Body of pancreas (tissue), 4 donors: ENCODE data around the gene ZBTB46. TPM values are rescaled to one million over a fixed set of nuclear protein-coding genes. Genes with fewer than 3 reads are reported as not detected.

Source experiments
- ATAC-seq: fragments of 150-250 bp; one replicate; pipeline ENCODE4 v1.9.1; 2016
- DNase-seq, 4 donors: peaks; one replicate each; pipeline ENCODE4 v3.0.0-alpha.2; 2019
- H3K27ac ChIP-seq, 4 donors: fragments of 200-600 bp; sonication (generic); 1 replicate in 3 of 4; 2 replicates in 1 of 4; pipeline versions ENCODE4 v1.5.1 to v1.6.1; 2016 to 2019; ENCODE audit warnings: mild to moderate bottlenecking in 1 of 4, mixed read lengths in 1 of 4, moderate library complexity in 1 of 4
- H3K27me3 ChIP-seq, 2 donors: fragments of 200-600 bp; sonication (generic); one replicate each; pipeline ENCODE4 v1.6.0; 2016; ENCODE audit warnings: mild to moderate bottlenecking in 1 of 2
- H3K36me3 ChIP-seq, 2 donors: fragments of 200-600 bp; sonication (generic); replicated peaks in 1 of 2; 2 replicates each; pipeline ENCODE4 v1.5.1; 2016; ENCODE audit warnings: low read depth in 2 of 2; ENCODE audit not compliant: insufficient read depth in 1 of 2
- H3K4me1 ChIP-seq: fragments of 200-600 bp; sonication (generic); one replicate; pipeline ENCODE4 v1.6.0; 2016
- H3K4me3 ChIP-seq, 2 donors: fragments of 200-600 bp; sonication (generic); 1 replicate in 1 of 2; 2 replicates in 1 of 2; pipeline ENCODE4 v1.5.1; 2016 to 2019
- H3K9me3 ChIP-seq, 3 donors: fragments of 200-600 bp; sonication (generic); 1 replicate in 2 of 3; 2 replicates in 1 of 3; pipeline ENCODE4 v1.5.1; 2016
- POLR2A ChIP-seq, 3 donors: fragments of 450-650 bp; IDR thresholded peaks; one replicate each; pipeline ENCODE4 v1.6.1; 2016; ENCODE audit warnings: antibody characterized with exemption in 3 of 3, mild to moderate bottlenecking in 2 of 3
- WGBS, 2 donors: methylation state at CpG; one replicate each; pipeline ENCODE4 v1.1.5; 2017; 5-methylcytosine and 5-hydroxymethylcytosine counted together
- intact Hi-C: fragments of 100-400 bp; cut with DNase I; formaldehyde crosslinking; loops from one replicate; pipeline ENCODE4 v1.15.1; 2023
- total RNA-seq, 2 donors: library from RNA; depleted of rRNA; stranded (reverse); fragments of >200 nt; gene quantifications; one replicate each; pipeline ENCODE4 v1.1.0, GENCODE V29; 2016
- TF ChIP-seq, protein P1 (sequence below), 7 experiments: fragments of 450-650 bp in 4 of 7; fragments of 200-600 bp in 3 of 7; sonication (generic) in 3 of 7; IDR thresholded peaks; one replicate each; pipeline ENCODE4 v1.5.1; 2016 to 2019; ENCODE audit warnings: antibody characterized with exemption in 7 of 7

ZBTB46 gene
- total RNA-seq, 2 donors from 2014 or later = 4.3 to 5.4 TPM

DNA sequence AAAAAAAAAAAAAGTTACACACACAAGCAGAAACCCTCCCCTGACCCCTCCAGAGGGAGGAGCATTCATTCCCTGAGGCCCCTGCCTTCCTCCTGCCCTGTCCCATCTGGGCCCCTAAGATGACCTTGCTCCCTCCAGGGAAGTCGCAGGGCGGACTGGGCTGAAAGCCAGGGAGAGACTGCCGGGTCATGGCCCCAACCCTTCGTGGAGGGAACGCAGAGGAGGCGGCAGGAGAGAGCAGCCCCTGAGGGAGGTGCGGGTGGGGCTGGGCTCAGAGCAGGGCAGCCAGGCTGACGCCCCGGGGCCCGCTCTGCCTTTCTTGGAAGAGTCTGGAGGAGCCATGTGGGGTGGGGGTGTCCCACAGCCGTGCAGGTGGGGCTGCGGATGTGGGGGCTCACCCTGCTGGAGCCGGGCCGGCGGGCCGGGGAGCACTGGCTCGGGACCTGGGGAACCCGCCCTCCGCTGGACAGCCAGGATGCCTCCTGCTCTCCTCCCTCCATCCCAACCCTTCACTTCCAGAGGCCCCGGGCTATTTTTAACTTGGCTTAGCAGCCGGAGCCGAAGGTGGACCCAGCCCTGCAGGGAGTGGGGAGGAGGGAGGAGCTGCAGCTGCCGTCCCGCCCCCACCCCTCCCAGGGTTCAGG, 15.2 kb upstream of the ZBTB46 start:
- H3K27ac ChIP-seq = peak overlapping the region in 1 of 4 donors; percentile 34
- peaks cover 0 to 20% of the 10 kb centered on the region in 2 donors for H3K27me3 ChIP-seq
- ATAC-seq = peak; percentile 28
- no peak overlapping the region for H3K4me3 ChIP-seq
- no peaks in the 10 kb centered on the region for H3K36me3 ChIP-seq
- H3K4me1 ChIP-seq = peaks cover 7% of the 10 kb centered on the region
- DNase-seq = no peak
- TF ChIP-seq POLR2A (IDR thresholded peaks at IDR 0.05) = no peak
- TF ChIP-seq, protein P1, sequence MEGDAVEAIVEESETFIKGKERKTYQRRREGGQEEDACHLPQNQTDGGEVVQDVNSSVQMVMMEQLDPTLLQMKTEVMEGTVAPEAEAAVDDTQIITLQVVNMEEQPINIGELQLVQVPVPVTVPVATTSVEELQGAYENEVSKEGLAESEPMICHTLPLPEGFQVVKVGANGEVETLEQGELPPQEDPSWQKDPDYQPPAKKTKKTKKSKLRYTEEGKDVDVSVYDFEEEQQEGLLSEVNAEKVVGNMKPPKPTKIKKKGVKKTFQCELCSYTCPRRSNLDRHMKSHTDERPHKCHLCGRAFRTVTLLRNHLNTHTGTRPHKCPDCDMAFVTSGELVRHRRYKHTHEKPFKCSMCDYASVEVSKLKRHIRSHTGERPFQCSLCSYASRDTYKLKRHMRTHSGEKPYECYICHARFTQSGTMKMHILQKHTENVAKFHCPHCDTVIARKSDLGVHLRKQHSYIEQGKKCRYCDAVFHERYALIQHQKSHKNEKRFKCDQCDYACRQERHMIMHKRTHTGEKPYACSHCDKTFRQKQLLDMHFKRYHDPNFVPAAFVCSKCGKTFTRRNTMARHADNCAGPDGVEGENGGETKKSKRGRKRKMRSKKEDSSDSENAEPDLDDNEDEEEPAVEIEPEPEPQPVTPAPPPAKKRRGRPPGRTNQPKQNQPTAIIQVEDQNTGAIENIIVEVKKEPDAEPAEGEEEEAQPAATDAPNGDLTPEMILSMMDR (IDR thresholded peaks at IDR 0.05) = no peak
- 7% methylated on average over 3 to 24 of the region's 24 CpGs for WGBS, 2 donors
- intact Hi-C loops = no loop called here
- H3K9me3 ChIP-seq = no peaks in the 10 kb centered on the region

DNA sequence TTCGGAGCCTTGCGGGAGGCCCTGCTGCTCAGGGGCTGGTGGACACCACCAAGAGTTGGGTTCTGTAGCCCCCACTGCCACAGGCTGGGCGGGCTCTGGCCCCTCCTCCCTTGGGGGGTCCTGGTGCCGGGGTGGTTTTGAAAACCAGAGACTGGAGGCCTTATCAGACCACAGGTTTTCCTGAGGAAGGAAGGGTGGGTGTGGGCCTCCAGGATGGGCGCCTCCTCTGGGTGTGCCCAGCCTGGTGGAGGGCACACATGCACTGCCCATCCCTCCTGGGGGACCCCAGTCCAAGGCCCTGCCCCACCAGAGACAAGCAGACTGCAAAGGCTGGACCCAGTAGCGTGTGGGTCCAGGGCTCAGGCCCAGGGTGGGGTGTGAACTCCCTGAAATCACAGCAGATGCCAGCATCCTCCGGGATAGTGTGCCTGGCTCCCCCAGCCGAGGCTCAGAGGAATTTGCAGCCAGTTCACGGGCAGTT, 13.5 kb upstream of the ZBTB46 start:
- no peak for TF ChIP-seq POLR2A (IDR thresholded peaks at IDR 0.05)
- TF ChIP-seq, protein P1 (IDR thresholded peaks at IDR 0.05) = no peak
- intact Hi-C loops = no loop called here
- Histone ChIP-seq H3K9me3 (no peaks in the 10 kb centered on the region), H3K27me3 (peaks cover 0 to 20% of the 10 kb centered on the region in 2 donors), H3K4me3 (no peak overlapping the region), H3K4me1 (peaks cover 7% of the 10 kb centered on the region), H3K36me3 (no peaks in the 10 kb centered on the region), H3K27ac (no peak overlapping the region)
- WGBS, 2 donors = 42% methylated on average over 9 of the region's 9 CpGs; no CpG with 5 or more reads in 1 of the 2 donors
- no peak for DNase-seq
- ATAC-seq = no peak

DNA sequence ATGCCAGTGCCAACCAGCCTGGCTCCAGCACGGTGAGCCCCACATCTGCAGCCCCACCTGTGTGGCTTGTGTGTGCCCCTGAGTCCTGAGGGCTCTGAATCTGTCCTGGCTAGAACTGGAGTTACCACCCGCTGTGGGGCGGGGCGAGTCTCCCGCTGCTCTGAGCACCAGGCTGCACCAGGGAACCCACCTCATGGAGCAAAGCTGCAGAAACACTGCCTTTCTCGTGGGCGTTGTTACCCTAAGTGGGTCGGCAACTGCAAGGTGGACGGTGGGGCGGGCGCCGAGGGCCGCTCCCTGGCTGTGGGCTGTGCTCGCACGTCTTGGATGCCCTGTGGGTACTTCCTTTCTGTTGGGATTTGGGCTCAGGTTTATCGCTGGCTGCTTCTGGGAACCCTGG, 12.7 kb upstream of the ZBTB46 start:
- H3K27ac ChIP-seq = no peak overlapping the region
- DNase-seq (no peak), ATAC-seq (no peak)
- no peaks in the 10 kb centered on the region for H3K36me3 ChIP-seq
- H3K27me3 ChIP-seq = peaks cover 0 to 20% of the 10 kb centered on the region in 2 donors
- TF ChIP-seq, protein P1 (IDR thresholded peaks at IDR 0.05) = no peak
- no peak for TF ChIP-seq POLR2A (IDR thresholded peaks at IDR 0.05)
- H3K9me3 ChIP-seq = no peaks in the 10 kb centered on the region
- WGBS, 2 donors = 30 to 55% methylated on average over 10 to 16 of the region's 16 CpGs
- peaks cover 7% of the 10 kb centered on the region for H3K4me1 ChIP-seq
- intact Hi-C loops = no loop called here
- H3K4me3 ChIP-seq = no peak overlapping the region

DNA sequence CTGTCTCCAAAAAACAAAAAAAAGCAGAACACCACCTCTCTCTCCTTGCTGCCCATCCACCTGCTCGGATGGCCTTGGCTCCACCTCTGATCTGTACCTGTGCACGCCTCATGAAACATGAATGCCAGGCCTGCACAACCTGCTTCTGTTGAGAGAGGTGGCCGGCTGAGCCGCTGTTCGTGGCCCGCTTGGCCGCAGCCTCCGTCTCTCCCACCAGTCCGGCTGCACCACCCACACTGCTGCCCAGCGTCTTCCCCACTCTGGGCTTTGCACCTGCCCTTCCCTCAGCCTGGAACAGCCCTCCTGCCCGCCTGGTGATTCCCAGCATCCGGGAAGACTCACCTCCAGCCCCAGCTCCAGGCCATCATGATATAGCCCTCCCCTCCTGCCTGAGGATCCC, 12.2 kb upstream of the ZBTB46 start:
- no peaks in the 10 kb centered on the region for H3K36me3 ChIP-seq
- peaks cover 7% of the 10 kb centered on the region for H3K4me1 ChIP-seq
- ATAC-seq (no peak), DNase-seq (no peak)
- intact Hi-C loops = no loop called here
- H3K27me3 ChIP-seq = peaks cover 0 to 20% of the 10 kb centered on the region in 2 donors
- H3K27ac ChIP-seq = no peak overlapping the region
- no peak overlapping the region for H3K4me3 ChIP-seq
- TF ChIP-seq, protein P1 (IDR thresholded peaks at IDR 0.05) = no peak
- TF ChIP-seq POLR2A (IDR thresholded peaks at IDR 0.05) = no peak
- 67 to 73% methylated on average over 12 of the region's 12 CpGs for WGBS, 2 donors
- no peaks in the 10 kb centered on the region for H3K9me3 ChIP-seq

DNA sequence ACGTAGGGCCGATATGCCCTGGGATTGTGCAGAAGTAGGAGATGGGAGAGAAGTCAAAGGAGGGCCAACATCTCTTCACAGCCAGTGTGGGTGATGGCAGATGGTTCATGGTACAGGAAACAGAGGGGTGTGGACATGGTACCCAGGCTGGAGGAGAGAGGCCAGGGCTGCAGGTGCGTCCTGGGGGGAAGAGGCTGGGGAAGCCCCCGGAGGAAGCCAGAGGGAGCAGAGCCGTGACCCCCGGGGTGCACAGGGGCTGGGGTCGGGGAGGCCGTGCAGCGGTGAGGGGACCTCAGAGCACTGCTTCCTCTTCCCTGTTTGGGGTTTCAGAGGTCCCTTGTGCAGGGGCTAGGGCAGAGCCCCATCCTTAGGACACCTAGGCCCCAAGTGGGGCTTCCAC, 11.2 kb upstream of the ZBTB46 start:
- intact Hi-C loops = no loop called here
- DNase-seq = no peak
- no peak for TF ChIP-seq POLR2A (IDR thresholded peaks at IDR 0.05)
- TF ChIP-seq, protein P1 (IDR thresholded peaks at IDR 0.05) = no peak
- Histone ChIP-seq H3K9me3 (no peaks in the 10 kb centered on the region), H3K27ac (no peak overlapping the region), H3K36me3 (no peaks in the 10 kb centered on the region), H3K27me3 (peaks cover 0 to 14% of the 10 kb centered on the region in 2 donors), H3K4me3 (no peak overlapping the region), H3K4me1 (peaks cover 7% of the 10 kb centered on the region)
- 55 to 78% methylated on average over 8 to 9 of the region's 9 CpGs for WGBS, 2 donors
- no peak for ATAC-seq
